Fibroblast of mammary gland (primary cell): ENCODE measurements around the gene TRIM52.
"Not testable (repeated sequence)": the region's sequence is repeated elsewhere in the genome, so short reads cannot be mapped to it uniquely, and the experiment has no call there.

ENCODE experiments used
- DNase-seq: peaks from one replicate; pipeline ENCODE4 v3.0.0-alpha.2; 2010; ENCODE audit warnings: low read depth
- H3K4me3 ChIP-seq: 2 replicates; pipeline ENCODE4 v1.5.1; 2011; ENCODE audit warnings: low read depth, mild to moderate bottlenecking, low read length, moderate library complexity; ENCODE audit not compliant: control insufficient read depth
- CTCF ChIP-seq: conservative IDR thresholded peaks from 2 replicates; pipeline ENCODE4 v1.5.1; 2011; ENCODE audit warnings: low read depth, low read length, inconsistent platforms; ENCODE audit not compliant: control insufficient read depth, insufficient read depth

The TRIM52 gene

GRCh38 chr5:181281077-181281983, 20.4 kb upstream of the TRIM52 start:
- no peak for TF ChIP-seq CTCF
- DNase-seq, result no peak
- H3K4me3 ChIP-seq, result no peak overlapping the region

DNA sequence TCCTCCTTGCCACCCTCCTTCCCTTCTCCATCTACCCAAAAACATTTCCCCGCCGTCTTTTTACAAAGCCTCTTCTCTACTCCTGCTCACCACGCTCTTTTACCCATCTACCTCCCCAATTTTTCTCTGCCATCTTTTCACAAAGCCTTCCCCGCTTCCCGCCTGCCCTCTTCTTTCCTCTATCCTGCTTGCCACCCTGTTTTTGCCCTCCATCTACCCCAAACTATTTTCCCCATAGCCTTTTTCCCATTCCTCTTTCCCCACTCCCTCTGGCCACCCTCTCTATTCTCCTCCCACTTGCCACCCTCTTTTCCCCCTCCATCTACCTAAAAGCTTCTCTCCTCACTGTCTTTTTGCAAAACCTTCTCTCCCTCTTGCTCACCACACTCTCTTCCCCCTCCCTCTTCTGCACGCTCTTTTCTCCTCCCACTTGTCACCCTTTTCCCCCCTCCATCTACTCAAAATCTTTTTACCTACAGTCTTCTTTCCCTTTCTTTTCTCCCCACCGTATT, 19.4 kb upstream of the TRIM52 start:
- no peak overlapping the region for H3K4me3 ChIP-seq
- TF ChIP-seq CTCF, result no peak
- no peak for DNase-seq

- not testable (repeated sequence) for H3K4me3 ChIP-seq, DNase-seq
Measured at GRCh38 chr5:181273433-181273744, 12.4 kb upstream of the TRIM52 start.

- DNase-seq, result no peak
- no peak for TF ChIP-seq CTCF
- no peak overlapping the region for H3K4me3 ChIP-seq
Measured at GRCh38 chr5:181271081-181271480, 10.1 kb upstream of the TRIM52 start.

GRCh38 chr5:181267907-181268306, 7.0 kb upstream of the TRIM52 start:
- DNase-seq, H3K4me3 ChIP-seq: not testable (repeated sequence)

DNA sequence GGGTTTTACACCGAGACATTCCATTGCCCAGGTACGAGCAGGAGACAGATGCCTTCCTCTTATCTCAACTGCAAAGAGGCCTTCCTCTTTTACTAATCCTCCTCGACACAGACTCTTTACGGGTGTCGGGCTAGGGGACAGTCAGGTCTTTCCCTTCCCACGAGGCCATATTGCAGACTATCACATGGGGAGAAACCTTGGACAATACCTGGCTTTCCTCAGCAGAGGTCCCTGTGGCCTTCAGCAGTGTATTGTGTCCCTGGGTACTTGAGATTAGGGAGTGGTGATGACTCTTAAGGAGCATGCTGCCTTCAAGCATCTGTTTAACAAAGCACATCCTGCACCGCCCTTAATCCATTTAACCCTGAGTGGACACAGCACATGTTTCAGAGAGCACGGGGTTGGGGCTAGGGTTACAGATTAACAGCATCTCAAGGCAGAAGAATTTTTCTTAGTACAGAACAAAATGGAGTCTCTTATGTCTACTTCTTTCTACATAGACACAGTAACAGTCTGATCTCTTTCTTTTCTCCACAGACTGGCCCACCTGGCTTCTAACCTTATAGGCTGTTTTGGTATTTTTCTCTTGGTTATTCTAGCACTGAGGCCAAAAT, 6.5 kb upstream of the TRIM52 start:
- not testable (repeated sequence) for H3K4me3 ChIP-seq, DNase-seq

DNA sequence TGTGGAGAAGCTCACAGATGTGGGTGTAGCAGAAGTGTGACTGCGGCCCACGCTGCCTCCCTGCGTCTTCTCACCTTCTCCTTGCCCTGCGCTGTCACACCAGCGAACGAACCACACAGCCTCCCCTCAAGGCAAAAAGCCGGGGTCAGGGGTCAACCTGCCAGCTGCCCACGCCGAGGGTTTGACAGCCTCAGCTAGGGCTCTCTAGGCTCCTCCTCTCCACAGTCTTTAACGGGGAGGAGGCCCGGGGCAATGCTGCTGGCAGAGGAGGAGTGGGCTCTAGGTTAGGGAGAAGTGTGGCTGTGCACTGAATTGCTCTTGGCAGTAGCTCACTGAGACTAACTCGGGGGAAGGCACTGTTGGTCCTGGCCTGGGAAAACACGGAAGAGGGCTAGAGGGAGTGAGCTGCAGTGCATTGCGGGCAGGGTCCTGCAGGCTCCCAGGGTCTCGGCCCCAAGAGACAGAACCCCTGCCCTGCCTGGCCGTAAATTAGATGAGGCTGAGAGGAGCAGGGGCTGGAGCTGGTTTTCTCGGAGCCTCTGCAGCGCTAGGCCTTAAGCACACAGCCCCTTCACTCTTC, 4.2 kb upstream of the TRIM52 start:
- DNase-seq, result no peak
- TF ChIP-seq CTCF, result no peak
- no peak overlapping the region for H3K4me3 ChIP-seq

DNA sequence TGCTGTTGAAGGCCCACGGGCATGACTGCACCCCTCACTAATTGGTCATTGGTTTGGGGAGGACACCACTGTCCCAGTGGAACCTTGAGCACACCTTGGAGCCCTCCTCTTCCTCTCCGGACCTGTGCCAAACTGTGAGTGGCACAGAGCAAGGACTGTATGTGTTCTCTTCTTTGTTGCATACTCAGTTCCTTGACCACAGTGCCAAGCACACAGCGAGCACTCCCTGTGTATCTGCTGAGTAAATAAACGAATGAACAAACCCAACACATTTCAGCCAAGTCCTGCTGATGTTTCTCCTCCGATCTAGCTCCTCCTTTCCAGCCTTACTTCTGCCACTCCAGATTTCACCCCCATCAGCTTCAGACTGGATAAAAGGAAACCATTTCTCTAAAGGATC, 2.7 kb upstream of the TRIM52 start:
- H3K4me3 ChIP-seq, result no peak overlapping the region
- no peak for TF ChIP-seq CTCF
- DNase-seq, result no peak
